H1 (cell line): ENCODE results near the gene UAP1. TPM values are rescaled to one million over a fixed set of nuclear protein-coding genes. Genes with fewer than 3 reads are reported as not detected.

ENCODE experiments used
- CTCF ChIA-PET: fragments of 300-600 bp; sonication (Branson Sonifier 250); formaldehyde crosslinking; loops from one replicate; lab custom pipeline; 2021; ENCODE audit not compliant: partially characterized antibody; lab: Charles Lee
- POLR2A ChIA-PET: fragments of 300-600 bp; sonication (Branson Sonifier 250); formaldehyde crosslinking; loops from one replicate; lab custom pipeline; 2021; ENCODE audit warnings: inconsistent platforms; ENCODE audit not compliant: partially characterized antibody; lab: Charles Lee
- DNase-seq, 2 experiments: peaks; one replicate each; pipeline versions ENCODE4 v3.0.0 to v3.0.0-alpha.2; 2010 to 2022; ENCODE audit warnings: low spot score in 2 of 2, low read depth in 1 of 2, mixed read lengths in 1 of 2
- FAIRE-seq: peaks from 2 replicates; lab custom pipeline; 2011; peaks lifted over from hg19 to GRCh38; lab: Jason Lieb, UNC
- H2AFZ ChIP-seq: 2 replicates; pipeline ENCODE4 v1.8.1; 2012; ENCODE audit warnings: low read length, inconsistent platforms
- H2AK5ac ChIP-seq: 2 replicates; pipeline ENCODE4 v1.6.1; 2013; ENCODE audit warnings: low read depth, low read length
- H2BK120ac ChIP-seq: replicated peaks from 2 replicates; pipeline ENCODE3; 2013; ENCODE audit warnings: low read depth, low read length, inconsistent platforms
- H2BK12ac ChIP-seq: 2 replicates; pipeline ENCODE4 v1.6.1; 2013; ENCODE audit warnings: low read depth, low read length
- H2BK15ac ChIP-seq: 2 replicates; pipeline ENCODE4 v1.6.1; 2013; ENCODE audit warnings: low read length
- H2BK20ac ChIP-seq: 2 replicates; pipeline ENCODE4 v1.6.1; 2013; ENCODE audit warnings: low read length
- H2BK5ac ChIP-seq: 2 replicates; pipeline ENCODE4 v1.6.1; 2013; ENCODE audit warnings: low read depth, low read length
- H3K14ac ChIP-seq: 2 replicates; pipeline ENCODE4 v1.6.1; 2013; ENCODE audit warnings: inconsistent platforms; ENCODE audit not compliant: insufficient read length
- H3K18ac ChIP-seq: 2 replicates; pipeline ENCODE4 v1.6.1; 2013; ENCODE audit warnings: low read length; ENCODE audit errors: extremely low read depth
- H3K23ac ChIP-seq: 2 replicates; pipeline ENCODE4 v1.6.1; 2013; ENCODE audit warnings: inconsistent platforms; ENCODE audit not compliant: insufficient read length
- H3K23me2 ChIP-seq: 2 replicates; pipeline ENCODE4 v1.6.1; 2013; ENCODE audit warnings: low read depth, low read length
- H3K27ac ChIP-seq: 2 replicates; pipeline ENCODE4 v1.6.1; 2011; ENCODE audit warnings: low read depth, low read length, inconsistent platforms
- H3K27me3 ChIP-seq, 4 experiments: replicated peaks in 1 of 4; 1 replicate in 1 of 4; 2 replicates in 3 of 4; pipeline versions ENCODE4 v1.6.1 to v1.8.1; 2011 to 2013; ENCODE audit warnings: low read length in 3 of 4, mild to moderate bottlenecking in 3 of 4, inconsistent platforms in 2 of 4, mixed read lengths in 2 of 4, moderate library complexity in 1 of 4; ENCODE audit not compliant: control insufficient read depth in 3 of 4, insufficient read depth in 3 of 4; ENCODE audit errors: extremely low read depth in 1 of 4
- H3K36me3 ChIP-seq, 4 experiments: 2 replicates each; pipeline versions ENCODE4 v1.6.1 to v1.8.1; 2011 to 2013; ENCODE audit warnings: mild to moderate bottlenecking in 4 of 4, low read length in 3 of 4, moderate library complexity in 2 of 4, control low read depth in 1 of 4, inconsistent platforms in 1 of 4; ENCODE audit not compliant: insufficient read depth in 4 of 4, control insufficient read depth in 2 of 4
- H3K4ac ChIP-seq: replicated peaks from 2 replicates; pipeline ENCODE3; 2013; ENCODE audit warnings: low read length, low read depth, mixed read lengths, inconsistent platforms; ENCODE audit not compliant: insufficient read length
- H3K4me1 ChIP-seq, 4 experiments: replicated peaks in 1 of 4; 1 replicate in 1 of 4; 2 replicates in 3 of 4; pipeline versions ENCODE4 v1.6.1 to v1.8.1; 2011 to 2013; ENCODE audit warnings: low read length in 3 of 4, inconsistent platforms in 2 of 4, mixed read lengths in 1 of 4; ENCODE audit not compliant: insufficient read depth in 4 of 4, control insufficient read depth in 3 of 4
- H3K4me2 ChIP-seq, 2 experiments: 2 replicates each; pipeline versions ENCODE4 v1.6.1 to v1.8.1; 2011 to 2013; ENCODE audit warnings: low read depth in 2 of 2, low read length in 2 of 2, control low read depth in 1 of 2, inconsistent platforms in 1 of 2, mild to moderate bottlenecking in 1 of 2; ENCODE audit not compliant: insufficient read depth in 1 of 2
- H3K4me3 ChIP-seq, 4 experiments: fragments of 200-600, 300-600 bp in 1 of 4; sonication (generic), shearing (Covaris generic), sonication (Bioruptor Twin) in 1 of 4; 2 replicates each; pipeline versions ENCODE4 v1.5.1 to v1.8.1; 2011 to 2016; ENCODE audit warnings: low read length in 4 of 4, low read depth in 3 of 4, control low read depth in 2 of 4, inconsistent platforms in 2 of 4, mild to moderate bottlenecking in 2 of 4, mixed read lengths in 1 of 4, moderate library complexity in 1 of 4; ENCODE audit not compliant: insufficient read depth in 2 of 4; ENCODE audit errors: extremely low read depth in 1 of 4
- H3K56ac ChIP-seq: replicated peaks from 2 replicates; pipeline ENCODE3; 2013; ENCODE audit warnings: low read depth, mild to moderate bottlenecking, mixed read lengths, low read length, inconsistent platforms; ENCODE audit not compliant: insufficient read length
- H3K79me1 ChIP-seq: 2 replicates; pipeline ENCODE4 v1.6.1; 2013; ENCODE audit warnings: low read depth, low read length, control low read depth
- H3K79me2 ChIP-seq, 2 experiments: 2 replicates each; pipeline versions ENCODE4 v1.6.1 to v1.8.1; 2012 to 2013; ENCODE audit warnings: low read length in 2 of 2, mild to moderate bottlenecking in 2 of 2, inconsistent platforms in 1 of 2; ENCODE audit not compliant: insufficient read depth in 2 of 2, control insufficient read depth in 1 of 2
- H3K9ac ChIP-seq, 4 experiments: replicated peaks in 1 of 4; 1 replicate in 1 of 4; 2 replicates in 3 of 4; pipeline versions ENCODE4 v1.6.1 to v1.8.1; 2011 to 2013; ENCODE audit warnings: low read depth in 3 of 4, low read length in 3 of 4, control low read depth in 2 of 4, mild to moderate bottlenecking in 2 of 4, moderate library complexity in 2 of 4, inconsistent platforms in 1 of 4; ENCODE audit errors: extremely low read depth in 1 of 4
- H3K9me3 ChIP-seq, 2 experiments: 2 replicates each; pipeline versions ENCODE4 v1.6.1 to v1.8.1; 2012 to 2013; ENCODE audit warnings: mild to moderate bottlenecking in 2 of 2, moderate library complexity in 2 of 2, control low read depth in 1 of 2, inconsistent platforms in 1 of 2, low read depth in 1 of 2, low read length in 1 of 2, mixed read lengths in 1 of 2; ENCODE audit not compliant: insufficient read depth in 2 of 2
- H4K20me1 ChIP-seq, 2 experiments: replicated peaks in 1 of 2; 2 replicates each; pipeline versions ENCODE3 to v1.8.1; 2011 to 2013; ENCODE audit warnings: inconsistent platforms in 2 of 2, low read length in 2 of 2, mild to moderate bottlenecking in 1 of 2; ENCODE audit not compliant: insufficient read depth in 2 of 2, control insufficient read depth in 1 of 2
- H4K5ac ChIP-seq: 2 replicates; pipeline ENCODE4 v1.6.1; 2013; ENCODE audit warnings: low read length, low read depth, mixed read lengths, inconsistent platforms; ENCODE audit not compliant: insufficient read length
- H4K8ac ChIP-seq: 2 replicates; pipeline ENCODE4 v1.8.0; 2013; ENCODE audit warnings: mild to moderate bottlenecking, moderate library complexity, low read length, inconsistent platforms; ENCODE audit not compliant: insufficient read depth; ENCODE audit errors: extremely low read depth
- H4K91ac ChIP-seq: replicated peaks from 2 replicates; pipeline ENCODE3; 2013; ENCODE audit warnings: low read length, mixed read lengths, inconsistent platforms; ENCODE audit not compliant: insufficient read length
- ASH2L ChIP-seq: fragments of 200-600, 300-600 bp; sonication (generic); IDR thresholded peaks from one replicate; pipeline ENCODE4 v1.7.1; 2017; ENCODE audit warnings: low read length
- CBX5 ChIP-seq: fragments of 300-800, 300-1000 bp; sonication (generic); IDR thresholded peaks from 2 replicates; pipeline ENCODE4 v1.7.1; 2016; ENCODE audit warnings: antibody characterized with exemption, low read length, low read depth
- CTBP2 ChIP-seq: IDR thresholded peaks from 2 replicates; pipeline ENCODE4 v1.7.0; 2011; ENCODE audit warnings: borderline replicate concordance, mild to moderate bottlenecking, moderate library complexity, mixed read lengths, low read length; ENCODE audit not compliant: insufficient read depth, insufficient read length
- EP300 ChIP-seq, 2 experiments: IDR thresholded peaks; 1 replicate in 1 of 2; 2 replicates in 1 of 2; pipeline ENCODE4 v1.6.1; 2011 to 2012; ENCODE audit warnings: low read depth in 2 of 2, low read length in 2 of 2, mild to moderate bottlenecking in 2 of 2, borderline replicate concordance in 1 of 2, inconsistent platforms in 1 of 2, moderate library complexity in 1 of 2
- JUND ChIP-seq: IDR thresholded peaks from 2 replicates; pipeline ENCODE4 v1.6.1; 2011; ENCODE audit warnings: mild to moderate bottlenecking, improper control_type of control experiment, low read length
- NANOG ChIP-seq: IDR thresholded peaks from 2 replicates; pipeline ENCODE4 v1.6.1; 2011; ENCODE audit warnings: low read length, low read depth, mild to moderate bottlenecking, inconsistent platforms; ENCODE audit not compliant: insufficient read depth, poor library complexity, severe bottlenecking
- POLR2A ChIP-seq, 2 experiments: IDR thresholded peaks; 1 replicate in 1 of 2; 2 replicates in 1 of 2; pipeline ENCODE4 v1.6.1; 2011; ENCODE audit warnings: low read depth in 2 of 2, low read length in 2 of 2, mild to moderate bottlenecking in 2 of 2; ENCODE audit errors: control extremely low read depth in 1 of 2
- RNF2 ChIP-seq: fragments of 200-900, 300-1000 bp; sonication (generic); IDR thresholded peaks from 2 replicates; pipeline ENCODE4 v1.7.1; 2016; ENCODE audit warnings: borderline replicate concordance, low read depth, mild to moderate bottlenecking, antibody characterized with exemption, low read length; ENCODE audit not compliant: poor library complexity, severe bottlenecking; ENCODE audit errors: missing control alignments
- SIN3A ChIP-seq, 2 experiments: IDR thresholded peaks in 1 of 2; conservative IDR thresholded peaks in 1 of 2; 2 replicates each; pipeline ENCODE4 v1.6.1; 2011 to 2012; ENCODE audit warnings: low read length in 2 of 2, improper control_type of control experiment in 1 of 2, low read depth in 1 of 2, mild to moderate bottlenecking in 1 of 2
- TAF7 ChIP-seq: optimal IDR thresholded peaks from 2 replicates; pipeline ENCODE3; 2011; ENCODE audit warnings: low read depth, mild to moderate bottlenecking, inconsistent platforms, low read length, moderate library complexity, borderline replicate concordance
- WGBS, 2 experiments: shearing (Covaris generic) in 1 of 2; methylation state at CpG; one replicate each; pipeline versions ENCODE4 v1.1.6 to v1.1.7; 2013 to 2015; ENCODE audit warnings: low lambda C conversion rate in 2 of 2, mixed read lengths in 2 of 2, inconsistent platforms in 1 of 2, low coverage in 1 of 2, missing lambda C conversion rate in 1 of 2; ENCODE audit not compliant: insufficient replicate concordance in 2 of 2, insufficient coverage in 1 of 2, insufficient read length in 1 of 2; ENCODE audit errors: extremely low coverage in 1 of 2, missing lambda C conversion rate in 1 of 2; 5-methylcytosine and 5-hydroxymethylcytosine counted together
- polyA plus RNA-seq, 7 experiments: library from polyadenylated mRNA; depleted of rRNA in 3 of 7; stranded (reverse) in 5 of 7; unstranded in 2 of 7; fragments of >200 nt in 5 of 7; fragments of 200-250 nt in 2 of 7; gene quantifications; 1 replicate in 5 of 7; 2 replicates in 1 of 7; 4 replicates in 1 of 7; pipeline versions ENCODE4 v1.2.1 to v1.2.3, GENCODE V29; 2011 to 2013; ENCODE audit warnings: missing spikeins in 2 of 7, mixed read lengths in 2 of 7
- total RNA-seq: library from RNA; stranded (reverse); fragmentation: NEBNext Ultra II Directional; extraction: Animal tissue kit (Norgen Biotek cat#: 25700); gene quantifications from 2 replicates; pipeline ENCODE4 v1.2.1, GENCODE V29; 2021
- TF ChIP-seq, protein P1 (sequence below): IDR thresholded peaks from 2 replicates; pipeline ENCODE4 v1.6.1; 2012; ENCODE audit warnings: inconsistent platforms
- TF ChIP-seq, protein P2 (sequence below): IDR thresholded peaks from 2 replicates; pipeline ENCODE4 v1.6.1; 2011; ENCODE audit warnings: low read depth, mild to moderate bottlenecking, low read length; ENCODE audit not compliant: insufficient read depth

The UAP1 gene
- total and polyA plus RNA-seq, 2 of the 8 experiments (the other 6 are each of a cell fraction or from before 2014, with no cell fraction given): 9.4 to 32.9 TPM

DNA sequence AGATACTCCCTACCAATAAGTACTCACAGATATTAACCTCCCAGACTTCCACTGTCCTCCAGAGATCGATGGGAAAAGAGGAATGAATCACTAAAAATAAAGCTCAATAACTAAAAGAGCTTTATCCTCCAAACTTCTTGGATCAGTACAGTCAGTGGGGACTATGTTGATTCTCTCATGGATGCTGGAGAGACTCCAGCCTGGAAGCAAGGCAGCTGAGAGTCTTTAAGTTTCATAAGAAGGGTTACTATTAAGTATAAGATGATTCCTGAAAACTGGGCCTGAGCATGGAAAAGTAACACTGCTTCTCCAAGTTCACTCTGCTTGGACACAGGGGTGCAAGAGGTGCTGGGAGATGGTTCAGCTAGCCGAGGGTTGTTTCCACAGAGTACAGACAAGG, 64.6 kb downstream of the UAP1 start:
- FAIRE-seq: no peak
- TF ChIP-seq ASH2L (no peak), SIN3A (conservative IDR thresholded peaks at IDR 0.05 in 1 of 2, IDR thresholded peaks at IDR 0.05 in 1 of 2; ENCODE audit: low read depth in 1 of 2, low read length in 2 of 2) (no peak), NANOG (no peak), TAF7 (no peak), JUND (no peak), RNF2 (no peak), POLR2A (IDR thresholded peaks at IDR 0.05; ENCODE audit: control extremely low read depth in 1 of 2, low read depth in 2 of 2, low read length in 2 of 2) (no peak), EP300 (IDR thresholded peaks at IDR 0.05; ENCODE audit: borderline replicate concordance in 1 of 2, low read depth in 2 of 2, low read length in 2 of 2) (no peak), CTBP2 (no peak), CBX5 (no peak)
- TF ChIP-seq, protein P1, sequence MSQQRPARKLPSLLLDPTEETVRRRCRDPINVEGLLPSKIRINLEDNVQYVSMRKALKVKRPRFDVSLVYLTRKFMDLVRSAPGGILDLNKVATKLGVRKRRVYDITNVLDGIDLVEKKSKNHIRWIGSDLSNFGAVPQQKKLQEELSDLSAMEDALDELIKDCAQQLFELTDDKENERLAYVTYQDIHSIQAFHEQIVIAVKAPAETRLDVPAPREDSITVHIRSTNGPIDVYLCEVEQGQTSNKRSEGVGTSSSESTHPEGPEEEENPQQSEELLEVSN: no peak
- TF ChIP-seq, protein P2, sequence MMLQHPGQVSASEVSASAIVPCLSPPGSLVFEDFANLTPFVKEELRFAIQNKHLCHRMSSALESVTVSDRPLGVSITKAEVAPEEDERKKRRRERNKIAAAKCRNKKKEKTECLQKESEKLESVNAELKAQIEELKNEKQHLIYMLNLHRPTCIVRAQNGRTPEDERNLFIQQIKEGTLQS: no peak

More for the DNA sequence above, 64.6 kb downstream of the UAP1 start:
- Histone ChIP-seq H2AFZ (no peak overlapping the region), H3K23ac (no peak overlapping the region), H3K4me1 (no peaks in the 10 kb centered on the region), H3K79me2 (no peaks in the 10 kb centered on the region), H3K18ac (no peak overlapping the region), H3K14ac (no peak overlapping the region), H3K9ac (no peak overlapping the region), H3K4me2 (no peak overlapping the region), H2BK120ac (no peak overlapping the region), H2AK5ac (no peak overlapping the region), H3K79me1 (no peaks in the 10 kb centered on the region), H3K36me3 (no peaks in the 10 kb centered on the region), H2BK12ac (no peak overlapping the region), H4K20me1 (no peaks in the 10 kb centered on the region), H4K91ac (no peak overlapping the region), H3K9me3 (no peaks in the 10 kb centered on the region), H3K4ac (no peak overlapping the region), H2BK20ac (no peak overlapping the region), H3K27ac (no peak overlapping the region), H3K23me2 (no peaks in the 10 kb centered on the region), H2BK5ac (no peak overlapping the region), H4K8ac (no peak overlapping the region), H4K5ac (no peak overlapping the region), H3K27me3 (no peaks in the 10 kb centered on the region), H3K56ac (no peak overlapping the region), H2BK15ac (no peak overlapping the region), H3K4me3 (no peak overlapping the region)
- ChIA-PET POLR2A (no interaction called here), CTCF (interaction anchor here (1.0 to 3.6 kb wide), 4 partner anchors 8 to 29 kb away, joined by 4 to 16 read pairs (median 5); no protein-coding TSS in a partner anchor)
- DNase-seq: no peak
- 81% methylated on average over 2 of the region's 2 CpGs; no CpG with 5 or more reads in 1 of the 2 experiments for WGBS, 2 experiments
